KG1 (cell line): ENCODE measurements around the gene DOCK11.

Experiments used
- DNase-seq: peaks from one replicate; lab custom pipeline; 2025; lab: John Stamatoyannopoulos, UW

The DOCK11 gene

DNA sequence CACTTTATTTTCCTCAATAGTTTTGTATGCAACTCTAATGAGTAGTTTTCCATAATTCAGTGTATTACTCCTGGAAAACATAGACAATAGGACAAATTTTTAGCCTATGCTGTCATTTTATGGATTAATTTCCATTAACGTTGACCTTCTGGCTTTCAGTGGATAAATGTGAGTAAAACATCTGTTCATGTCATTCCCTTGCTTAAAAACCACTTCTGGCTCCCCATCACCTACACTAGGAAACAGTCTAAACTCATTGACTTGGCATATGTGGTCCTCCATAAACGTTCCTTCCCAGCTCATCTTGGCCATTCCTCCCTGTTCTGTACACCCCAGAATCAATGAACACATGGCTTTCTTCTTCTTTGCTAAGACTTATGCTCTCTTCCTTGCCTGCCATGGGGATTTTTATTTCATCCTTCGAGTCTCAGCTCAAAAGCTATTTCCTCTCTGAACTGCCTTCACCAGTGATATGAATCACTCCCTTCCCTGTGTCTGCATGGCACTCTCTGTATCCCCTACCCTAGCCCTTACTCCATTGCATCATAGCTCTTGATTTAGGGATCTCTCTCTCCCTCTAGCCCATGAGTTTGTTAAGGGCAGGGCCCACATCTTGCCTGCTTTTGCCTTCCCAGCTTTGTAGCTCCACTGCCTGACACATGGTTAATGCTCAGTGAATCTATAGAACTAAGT lies 34.8 kb downstream of the DOCK11 start:
- no peak for DNase-seq

DNA sequence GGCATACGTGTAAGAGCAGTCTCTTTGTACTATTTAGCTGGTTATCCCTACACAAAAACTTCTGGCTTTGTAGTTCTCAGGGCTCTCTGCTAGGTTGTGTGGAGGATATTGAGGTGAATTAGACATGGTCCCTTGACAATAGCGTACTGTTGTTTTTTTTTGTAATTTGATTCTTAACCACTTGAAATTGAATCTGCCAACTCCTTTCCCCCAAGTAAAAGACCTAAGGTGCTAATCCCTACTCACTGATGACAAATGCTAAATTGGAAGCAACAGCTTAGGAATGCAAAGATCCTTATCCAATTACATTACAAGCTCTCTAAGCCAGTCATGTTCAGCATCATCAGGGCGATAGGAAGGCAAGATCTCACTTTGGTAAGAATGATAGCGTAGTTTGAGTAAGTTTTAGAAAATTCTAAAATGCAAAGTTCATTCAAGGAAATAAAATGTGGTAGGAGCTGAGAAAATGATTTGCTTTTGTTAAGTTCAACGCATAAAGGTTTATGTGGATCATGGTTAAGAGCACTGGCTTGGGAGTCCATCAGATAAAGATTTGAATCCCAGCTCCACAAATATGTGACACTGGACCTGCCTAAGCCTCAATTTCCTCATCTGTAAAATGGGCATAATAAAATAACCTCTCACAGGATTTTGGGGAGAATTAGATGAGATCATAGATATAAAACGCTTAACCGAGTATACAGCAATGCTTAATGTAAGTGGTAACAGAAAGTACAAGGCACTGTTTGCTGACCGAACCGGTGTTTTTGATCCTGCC lies 39.3 kb downstream of the DOCK11 start:
- no peak for DNase-seq

DNA sequence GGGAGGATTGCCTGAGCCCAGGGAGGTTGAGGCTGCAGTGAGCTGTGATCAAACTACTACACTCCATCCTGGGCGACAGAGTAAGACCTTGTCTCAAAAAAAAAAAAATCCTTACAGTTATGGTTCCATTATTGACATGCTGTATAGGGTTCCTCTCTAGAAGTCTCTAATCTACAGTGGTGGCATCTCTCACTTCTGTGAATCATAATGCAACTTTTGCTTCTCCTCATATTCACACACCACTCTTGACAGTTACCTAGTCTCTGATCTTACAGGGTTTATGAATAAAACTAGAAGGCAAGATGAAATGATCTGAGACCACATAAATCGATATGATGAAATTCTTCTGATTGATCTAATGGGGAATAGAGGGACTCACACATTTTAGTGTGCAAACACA lies 40.6 kb downstream of the DOCK11 start:
- DNase-seq, result no peak

- DNase-seq, result no peak
Measured at GRCh38 chrX:118536687-118537461, 41.3 kb downstream of the DOCK11 start.

GRCh38 chrX:118538386-118538785 lies 42.8 kb downstream of the DOCK11 start:
- DNase-seq, result no peak

DNA sequence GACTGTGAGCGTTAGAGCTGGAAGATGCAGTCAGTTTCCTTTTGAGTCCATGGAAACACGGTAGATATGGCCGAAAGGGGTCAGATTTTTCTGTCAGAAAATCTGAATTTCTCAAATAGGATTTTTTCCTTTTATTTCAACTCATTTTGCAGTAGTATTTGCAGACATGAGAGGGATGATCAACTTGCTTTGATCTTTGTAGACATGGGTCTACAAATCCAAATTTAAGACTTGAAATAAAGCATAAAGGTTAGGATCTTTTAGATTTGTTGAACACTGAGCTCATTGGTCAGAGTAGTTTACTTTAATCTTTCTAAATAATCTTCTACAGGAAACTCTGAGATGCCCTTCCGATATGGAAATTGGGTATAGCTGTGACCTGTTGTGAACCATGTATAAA lies 44.7 kb downstream of the DOCK11 start:
- no peak for DNase-seq

GRCh38 chrX:118541482-118541881 lies 45.9 kb downstream of the DOCK11 start:
- DNase-seq, result no peak

- DNase-seq, result no peak
Measured at GRCh38 chrX:118545510-118545909, 49.9 kb downstream of the DOCK11 start.

- DNase-seq, result no peak
Measured at GRCh38 chrX:118548841-118549240, 53.2 kb downstream of the DOCK11 start.

DNA sequence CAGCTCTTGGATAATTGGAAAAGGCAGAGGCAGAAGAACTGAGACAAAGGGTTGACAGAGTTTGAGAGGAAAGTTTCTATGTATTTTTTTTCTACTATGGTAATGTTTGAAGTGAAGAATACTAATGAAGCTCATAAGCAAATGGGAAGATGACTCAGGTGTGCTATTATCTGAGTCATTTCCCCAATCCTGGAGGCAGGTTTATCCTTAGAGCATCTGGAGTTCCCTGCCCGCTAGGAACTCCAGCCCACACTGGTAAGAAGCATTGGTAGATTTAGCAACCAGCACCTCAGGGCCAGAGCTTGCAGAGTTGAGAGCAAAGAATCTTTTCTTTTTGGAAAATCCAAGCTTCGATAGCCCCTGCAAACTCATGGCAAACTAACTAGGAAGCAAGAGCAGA lies 55.2 kb downstream of the DOCK11 start:
- DNase-seq, result no peak

DNA sequence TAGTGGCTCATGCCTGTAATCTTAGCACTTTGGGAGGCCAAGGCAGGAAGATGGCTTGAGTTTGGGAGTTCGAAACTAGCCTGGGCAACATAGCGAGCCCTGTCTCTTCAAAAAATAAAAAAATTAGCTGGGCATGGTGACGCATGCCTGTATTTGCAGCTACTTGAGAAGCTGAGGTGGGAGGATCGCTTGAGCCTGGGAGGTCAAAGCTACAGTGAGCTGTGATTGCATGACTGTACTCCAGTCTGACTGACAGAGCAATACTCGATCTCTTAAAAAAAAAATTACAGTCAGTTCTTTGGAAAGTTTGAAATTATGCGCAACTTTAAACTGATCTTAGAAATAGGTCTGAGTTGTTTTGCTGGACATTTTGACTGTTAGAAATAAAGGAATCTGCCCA lies 55.8 kb downstream of the DOCK11 start:
- DNase-seq, result no peak

GRCh38 chrX:118552121-118552900 lies 56.7 kb downstream of the DOCK11 start:
- DNase-seq, result no peak

GRCh38 chrX:118553042-118553710 lies 57.6 kb downstream of the DOCK11 start:
- no peak for DNase-seq

DNA sequence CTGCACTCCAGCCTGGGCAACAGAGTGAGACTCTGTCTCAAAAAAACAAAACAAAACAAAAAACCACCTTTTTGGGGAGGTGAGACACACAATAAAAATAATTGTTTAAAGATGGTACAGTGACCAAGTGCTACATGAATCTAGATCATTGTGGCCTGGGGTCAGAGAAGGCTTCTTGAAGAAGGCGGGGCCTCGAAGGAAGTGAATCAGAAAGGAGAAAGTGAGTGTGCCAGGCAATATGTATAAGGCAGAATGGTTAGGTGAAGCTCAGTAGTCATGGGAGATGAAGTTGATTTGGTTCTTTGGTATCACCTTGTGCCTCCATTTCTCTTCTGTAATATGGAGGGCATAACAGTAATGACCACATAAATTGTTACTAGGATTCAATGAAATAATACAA lies 58.9 kb downstream of the DOCK11 start:
- DNase-seq, result no peak

- DNase-seq, result no peak
Measured at GRCh38 chrX:118558926-118559325, 63.3 kb downstream of the DOCK11 start.

DNA sequence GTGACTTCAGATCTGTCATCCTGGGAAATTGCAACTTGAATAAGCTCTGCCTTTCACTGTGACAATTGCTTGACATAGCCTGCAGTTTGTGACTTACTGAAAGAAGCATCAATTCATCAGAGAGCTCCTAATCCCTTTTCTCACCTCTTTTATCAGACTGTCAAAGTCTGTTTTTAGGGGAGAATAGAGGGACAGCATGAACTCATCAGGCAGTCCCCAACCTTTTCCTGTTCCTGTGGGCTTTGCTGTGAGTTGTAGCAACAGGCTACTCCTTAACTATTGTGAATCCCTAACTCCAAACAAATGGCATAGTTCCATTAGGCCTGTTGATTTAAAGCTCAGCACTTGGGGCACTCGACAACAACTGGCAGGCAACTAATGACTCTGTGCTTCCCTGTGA lies 64.9 kb downstream of the DOCK11 start:
- DNase-seq, result no peak

- no peak for DNase-seq
Measured at GRCh38 chrX:118562582-118563164, 67.1 kb downstream of the DOCK11 start.

DNA sequence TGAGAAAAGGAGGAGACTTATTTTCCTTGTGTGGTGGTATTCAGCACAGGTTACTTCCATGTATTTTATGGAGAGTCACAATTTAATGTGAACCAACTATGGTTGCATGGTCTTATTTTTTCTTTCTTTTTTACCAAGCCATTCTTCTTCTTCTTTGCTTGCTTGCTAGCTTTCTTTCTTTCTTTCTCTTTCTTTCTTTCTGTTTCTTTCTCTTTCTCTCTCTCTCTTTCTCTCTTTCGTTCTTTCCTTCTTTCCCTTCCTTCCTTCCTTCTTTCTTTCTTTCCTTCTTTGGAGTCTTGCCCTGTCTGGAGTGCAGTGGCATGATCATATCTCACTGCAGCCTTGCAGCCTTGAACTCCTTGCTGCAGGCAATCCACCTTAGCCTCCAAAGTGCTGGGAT lies 68.9 kb downstream of the DOCK11 start:
- DNase-seq, result no peak

DNA sequence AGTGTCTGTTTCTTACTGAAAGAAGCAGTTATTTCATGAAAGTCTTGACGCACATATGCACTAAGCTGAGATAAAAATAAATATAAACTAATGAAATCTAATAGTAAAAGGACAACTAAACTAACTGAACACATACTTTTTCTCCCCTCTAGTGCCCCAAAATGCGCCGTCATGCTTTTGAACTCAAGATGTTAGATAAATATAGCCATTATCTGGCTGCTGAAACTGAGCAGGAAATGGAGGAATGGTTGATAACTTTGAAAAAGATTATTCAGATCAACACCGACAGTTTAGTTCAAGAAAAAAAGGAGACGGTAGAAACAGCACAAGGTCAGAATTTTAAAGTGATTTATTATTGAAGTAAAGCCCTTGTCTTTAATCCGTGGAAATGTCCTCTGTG lies 70.2 kb downstream of the DOCK11 start:
- no peak for DNase-seq

- no peak for DNase-seq
Measured at GRCh38 chrX:118566359-118566758, 70.7 kb downstream of the DOCK11 start.

- DNase-seq, result no peak
Measured at GRCh38 chrX:118569676-118570075, 74.1 kb downstream of the DOCK11 start.
